ENCODE measurements around the gene CHGA. TPM values are rescaled to one million over a fixed set of nuclear protein-coding genes. Genes with fewer than 3 reads are reported as not detected.

CHGA gene
- total RNA-seq, 1 experiment from 2014 or later: not detected

GRCh38 chr14:92895352-92895878 is 27.5 kb upstream of the CHGA start:
- no peak for TF ChIP-seq REST (IDR thresholded peaks at IDR 0.05; ENCODE audit: insufficient read depth in 1 of 2, low read depth in 2 of 2, low read length in 1 of 2)
- TF ChIP-seq POLR2AphosphoS5 (IDR thresholded peaks at IDR 0.05; ENCODE audit: low read depth, low read length): no peak
- TF ChIP-seq CTCF (IDR thresholded peaks at IDR 0.05): no peak
- TF ChIP-seq TCF7L2 (IDR thresholded peaks at IDR 0.05; ENCODE audit: low read depth, low read length): no peak
- no peak for TF ChIP-seq SIN3A (IDR thresholded peaks at IDR 0.05; ENCODE audit: borderline replicate concordance, insufficient read depth, low read depth, low read length)
- no peaks in the 10 kb centered on the region for H3K27me3 ChIP-seq (ENCODE audit: control insufficient read depth, insufficient read depth, low read length)
- POLR2A ChIA-PET: no interaction called here
- no peaks in the 10 kb centered on the region for H3K4me1 ChIP-seq (ENCODE audit: control insufficient read depth, insufficient read depth, low read length)
- no peak for DNase-seq (ENCODE audit: low read depth, low spot score)
- no peak for ATAC-seq
- no peaks in the 10 kb centered on the region for H3K9me3 ChIP-seq (ENCODE audit: control insufficient read depth, insufficient read depth, low read depth, low read length)
- no TSS peak for BruUV-seq (replicated peaks)
- no peak overlapping the region for H3K4me3 ChIP-seq (ENCODE audit: low read depth in 2 of 2, low read length in 2 of 2)
- CTCF ChIA-PET: no interaction called here
- in situ Hi-C loops (cut with HindIII; ENCODE audit: low pct_unique_long_range_greater_than_20kb, low sequenced_read_pairs): no loop called here
- no peaks in the 10 kb centered on the region for H3K36me3 ChIP-seq (ENCODE audit: control insufficient read depth, insufficient read depth, low read length)
- intact Hi-C loops (cut with micrococcal nuclease; ENCODE audit: unreplicated experiment): no loop called here
- no peak overlapping the region for H3K27ac ChIP-seq (ENCODE audit: low read length)

GRCh38 chr14:92897922-92898565 is 24.9 kb upstream of the CHGA start:
- CTCF ChIA-PET: no interaction called here
- no peak overlapping the region for H3K27ac ChIP-seq (ENCODE audit: low read length)
- no peaks in the 10 kb centered on the region for H3K4me1 ChIP-seq (ENCODE audit: control insufficient read depth, insufficient read depth, low read length)
- DNase-seq (ENCODE audit: low read depth, low spot score) (no peak), ATAC-seq (no peak)
- in situ Hi-C loops (cut with HindIII; ENCODE audit: low pct_unique_long_range_greater_than_20kb, low sequenced_read_pairs): no loop called here
- TF ChIP-seq POLR2AphosphoS5 (IDR thresholded peaks at IDR 0.05; ENCODE audit: low read depth, low read length): no peak
- TF ChIP-seq TCF7L2 (IDR thresholded peaks at IDR 0.05; ENCODE audit: low read depth, low read length): no peak
- TF ChIP-seq REST (IDR thresholded peaks at IDR 0.05; ENCODE audit: insufficient read depth in 1 of 2, low read depth in 2 of 2, low read length in 1 of 2): no peak
- no peak for TF ChIP-seq SIN3A (IDR thresholded peaks at IDR 0.05; ENCODE audit: borderline replicate concordance, insufficient read depth, low read depth, low read length)
- H3K36me3 ChIP-seq (ENCODE audit: control insufficient read depth, insufficient read depth, low read length): no peaks in the 10 kb centered on the region
- H3K27me3 ChIP-seq (ENCODE audit: control insufficient read depth, insufficient read depth, low read length): no peaks in the 10 kb centered on the region
- H3K9me3 ChIP-seq (ENCODE audit: control insufficient read depth, insufficient read depth, low read depth, low read length): no peaks in the 10 kb centered on the region
- POLR2A ChIA-PET: no interaction called here
- H3K4me3 ChIP-seq (ENCODE audit: low read depth in 2 of 2, low read length in 2 of 2): no peak overlapping the region
- no TSS peak for BruUV-seq (replicated peaks)
- intact Hi-C loops (cut with micrococcal nuclease; ENCODE audit: unreplicated experiment): no loop called here

Measured in Panc1 (cell line).